Measurements from ENCODE around the gene CLIC4. TPM values are rescaled to one million over a fixed set of nuclear protein-coding genes. Genes with fewer than 3 reads are reported as not detected.
"Not testable (repeated sequence)": the region's sequence is repeated elsewhere in the genome, so short reads cannot be mapped to it uniquely, and the experiment has no call there.

Gene CLIC4
- polyA plus RNA-seq, 3 donors: 9.7 to 38.1 (median 24.6) TPM

DNA sequence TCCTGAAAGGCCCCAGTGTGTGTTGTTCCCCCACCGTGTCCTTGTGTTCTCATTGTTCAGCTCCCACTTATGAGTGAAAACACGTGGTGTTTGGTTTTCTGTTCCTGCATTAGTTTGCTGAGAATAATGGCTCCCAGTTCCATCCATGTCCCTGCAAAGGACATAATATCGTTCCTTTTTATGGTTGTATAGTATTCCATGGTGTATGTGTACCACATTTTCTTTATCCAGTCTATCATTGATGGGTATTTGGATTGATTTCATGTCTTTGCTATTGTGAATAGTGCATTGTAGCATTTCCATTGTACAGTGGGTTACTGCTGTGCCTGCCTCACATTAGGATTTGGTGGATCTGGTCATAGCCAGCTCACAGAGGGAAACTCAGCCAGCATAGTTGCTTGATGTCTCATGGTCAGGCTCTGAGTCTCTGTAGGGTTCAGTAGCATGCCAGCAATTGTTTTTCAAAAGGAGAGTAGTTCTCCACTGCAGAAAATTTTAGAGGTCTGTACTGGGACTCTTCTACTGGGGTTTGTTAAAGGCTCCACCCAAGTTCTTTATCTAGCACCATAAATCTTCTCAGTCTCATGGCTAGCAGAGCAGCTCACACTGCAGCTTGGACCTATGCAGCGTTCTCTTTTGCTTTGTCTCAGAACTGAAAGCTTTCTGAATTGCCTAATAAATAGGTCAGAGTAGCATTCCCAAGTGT is 143.9 kb downstream of the CLIC4 start:
- peaks cover 3% of the 10 kb centered on the region for H3K4me1 Mint-ChIP-seq
- DNase-seq: no peak
- 82% methylated on average over 3 of the region's 4 CpGs for WGBS (ENCODE audit: insufficient coverage)

DNA sequence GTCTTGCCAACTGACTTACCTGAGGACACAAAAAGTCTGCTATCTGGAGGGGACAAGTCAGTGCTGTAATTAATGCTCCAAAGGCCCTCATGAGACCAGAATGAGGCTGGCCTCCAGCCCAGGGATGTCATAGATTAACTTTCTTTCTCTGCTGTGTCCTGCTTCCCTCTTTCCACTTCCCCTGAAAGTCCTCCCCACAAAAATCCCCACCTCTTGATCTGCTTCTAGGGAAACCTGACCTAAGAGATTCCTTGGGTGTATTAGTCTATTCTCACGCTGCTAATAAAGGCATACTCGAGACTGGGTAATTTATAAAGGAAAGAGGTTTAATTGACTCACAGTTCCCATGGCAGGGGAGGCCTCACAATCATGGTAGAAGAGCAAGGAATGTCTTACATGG is 145.6 kb downstream of the CLIC4 start:
- DNase-seq: no peak
- Mint-ChIP-seq H3K36me3 (no peaks in the 10 kb centered on the region), H3K27ac (no peak overlapping the region), H3K4me3 (no peak overlapping the region), H3K4me1 (peaks cover 3% of the 10 kb centered on the region), H3K9me3 (peaks cover 4 to 14% (median 10%) of the 10 kb centered on the region in 7 donors), H3K27me3 (ENCODE audit: low read depth in 3 of 3) (peaks cover 3 to 7% (median 7%) of the 10 kb centered on the region in 3 donors)
- H3K9ac ChIP-seq (ENCODE audit: insufficient read depth, low read length, poor library complexity, severe bottlenecking): no peak overlapping the region
- no peaks in the 10 kb centered on the region for H3K4me1 ChIP-seq (ENCODE audit: control insufficient read depth in 1 of 2, insufficient read depth in 2 of 2, low read length in 2 of 2)
- no peak overlapping the region for H2AFZ ChIP-seq (ENCODE audit: insufficient read depth, low read depth, low read length, poor library complexity, severe bottlenecking)
- peaks cover 0 to 9% of the 10 kb centered on the region in 2 donors for H3K9me3 ChIP-seq (replicated peaks in 1 of 2; ENCODE audit: control insufficient read depth in 1 of 2, insufficient read depth in 1 of 2, low read length in 2 of 2)
- TF ChIP-seq, protein P1, sequence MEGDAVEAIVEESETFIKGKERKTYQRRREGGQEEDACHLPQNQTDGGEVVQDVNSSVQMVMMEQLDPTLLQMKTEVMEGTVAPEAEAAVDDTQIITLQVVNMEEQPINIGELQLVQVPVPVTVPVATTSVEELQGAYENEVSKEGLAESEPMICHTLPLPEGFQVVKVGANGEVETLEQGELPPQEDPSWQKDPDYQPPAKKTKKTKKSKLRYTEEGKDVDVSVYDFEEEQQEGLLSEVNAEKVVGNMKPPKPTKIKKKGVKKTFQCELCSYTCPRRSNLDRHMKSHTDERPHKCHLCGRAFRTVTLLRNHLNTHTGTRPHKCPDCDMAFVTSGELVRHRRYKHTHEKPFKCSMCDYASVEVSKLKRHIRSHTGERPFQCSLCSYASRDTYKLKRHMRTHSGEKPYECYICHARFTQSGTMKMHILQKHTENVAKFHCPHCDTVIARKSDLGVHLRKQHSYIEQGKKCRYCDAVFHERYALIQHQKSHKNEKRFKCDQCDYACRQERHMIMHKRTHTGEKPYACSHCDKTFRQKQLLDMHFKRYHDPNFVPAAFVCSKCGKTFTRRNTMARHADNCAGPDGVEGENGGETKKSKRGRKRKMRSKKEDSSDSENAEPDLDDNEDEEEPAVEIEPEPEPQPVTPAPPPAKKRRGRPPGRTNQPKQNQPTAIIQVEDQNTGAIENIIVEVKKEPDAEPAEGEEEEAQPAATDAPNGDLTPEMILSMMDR (IDR thresholded peaks at IDR 0.05): no peak
- no peaks in the 10 kb centered on the region for H3K36me3 ChIP-seq (replicated peaks in 1 of 2; ENCODE audit: control insufficient read depth in 1 of 2, insufficient read depth in 2 of 2, low read length in 2 of 2)
- intact Hi-C loops (cut with micrococcal nuclease): no loop called here
- no peaks in the 10 kb centered on the region for H3K27me3 ChIP-seq (ENCODE audit: control insufficient read depth in 2 of 2, insufficient read depth in 2 of 2, low read length in 2 of 2)
- no peaks in the 10 kb centered on the region for H4K20me1 ChIP-seq (ENCODE audit: insufficient read depth, low read length)
- no peak overlapping the region for H3K4me3 ChIP-seq (replicated peaks in 1 of 3; ENCODE audit: low read depth in 2 of 3, low read length in 3 of 3)
- WGBS (ENCODE audit: insufficient coverage): 100% methylated on average over 2 of the region's 2 CpGs
- no peak overlapping the region for H3K4me2 ChIP-seq (replicated peaks; ENCODE audit: extremely low read depth, low read length, poor library complexity, severe bottlenecking)
- no peak overlapping the region for H3K27ac ChIP-seq (ENCODE audit: low read depth in 1 of 2, low read length in 2 of 2)
- no peaks in the 10 kb centered on the region for H3K79me2 ChIP-seq (ENCODE audit: insufficient read depth, low read length)

More for the DNA sequence above, 143.9 kb downstream of the CLIC4 start:
- Histone ChIP-seq H3K36me3 (replicated peaks in 1 of 2; ENCODE audit: control insufficient read depth in 1 of 2, insufficient read depth in 2 of 2, low read length in 2 of 2) (no peaks in the 10 kb centered on the region), H3K4me1 (ENCODE audit: control insufficient read depth in 1 of 2, insufficient read depth in 2 of 2, low read length in 2 of 2) (no peaks in the 10 kb centered on the region), H3K79me2 (ENCODE audit: insufficient read depth, low read length) (no peaks in the 10 kb centered on the region), H3K27ac (ENCODE audit: low read depth in 1 of 2, low read length in 2 of 2) (no peak overlapping the region), H3K4me2 (replicated peaks; ENCODE audit: extremely low read depth, low read length, poor library complexity, severe bottlenecking) (no peak overlapping the region), H2AFZ (ENCODE audit: insufficient read depth, low read depth, low read length, poor library complexity, severe bottlenecking) (no peak overlapping the region), H3K27me3 (ENCODE audit: control insufficient read depth in 2 of 2, insufficient read depth in 2 of 2, low read length in 2 of 2) (no peaks in the 10 kb centered on the region), H4K20me1 (ENCODE audit: insufficient read depth, low read length) (no peaks in the 10 kb centered on the region), H3K4me3 (replicated peaks in 1 of 3; ENCODE audit: low read depth in 2 of 3, low read length in 3 of 3) (no peak overlapping the region), H3K9me3 (replicated peaks in 1 of 2; ENCODE audit: control insufficient read depth in 1 of 2, insufficient read depth in 1 of 2, low read length in 2 of 2) (peaks cover 0 to 9% of the 10 kb centered on the region in 2 donors), H3K9ac (ENCODE audit: insufficient read depth, low read length, poor library complexity, severe bottlenecking) (no peak overlapping the region)
- Mint-ChIP-seq H3K4me3 (no peak overlapping the region), H3K36me3 (no peaks in the 10 kb centered on the region), H3K27ac (no peak overlapping the region), H3K9me3 (peaks cover 4 to 16% (median 10%) of the 10 kb centered on the region in 7 donors), H3K27me3 (ENCODE audit: low read depth in 3 of 3) (peaks cover 5 to 7% (median 6%) of the 10 kb centered on the region in 3 donors)
- TF ChIP-seq, protein P1 (IDR thresholded peaks at IDR 0.05): no peak
- intact Hi-C loops (cut with micrococcal nuclease): no loop called here

DNA sequence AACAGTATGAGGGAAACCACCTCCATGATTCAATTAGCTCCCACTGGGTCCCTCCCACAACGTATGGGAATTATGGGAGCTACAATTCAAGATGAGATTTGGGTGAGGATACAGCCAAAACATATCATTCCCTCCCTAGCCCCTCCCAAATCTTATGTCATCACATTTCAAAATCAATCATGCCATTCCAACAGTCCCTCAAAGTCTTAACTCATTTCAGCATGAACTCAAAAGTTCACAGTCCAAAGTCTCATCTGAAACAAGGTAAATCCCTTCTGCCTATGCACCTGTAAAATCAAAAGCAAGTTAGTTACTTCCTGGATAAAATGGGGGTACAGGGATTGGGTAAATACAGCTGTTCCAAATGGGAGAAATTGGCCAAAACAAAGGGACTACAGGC is 146.1 kb downstream of the CLIC4 start:
- H3K79me2 ChIP-seq (ENCODE audit: insufficient read depth, low read length); H2AFZ ChIP-seq (ENCODE audit: insufficient read depth, low read depth, low read length, poor library complexity, severe bottlenecking); H3K9ac ChIP-seq (ENCODE audit: insufficient read depth, low read length, poor library complexity, severe bottlenecking); H3K27me3 ChIP-seq (ENCODE audit: control insufficient read depth in 2 of 2, insufficient read depth in 2 of 2, low read length in 2 of 2); H3K4me2 ChIP-seq (replicated peaks; ENCODE audit: extremely low read depth, low read length, poor library complexity, severe bottlenecking); H3K4me3 ChIP-seq (replicated peaks in 1 of 3; ENCODE audit: low read depth in 2 of 3, low read length in 3 of 3); intact Hi-C loops (cut with micrococcal nuclease); H3K4me1 ChIP-seq (ENCODE audit: control insufficient read depth in 1 of 2, insufficient read depth in 2 of 2, low read length in 2 of 2); H3K27me3 Mint-ChIP-seq (ENCODE audit: low read depth in 3 of 3); DNase-seq; H3K36me3 ChIP-seq (replicated peaks in 1 of 2; ENCODE audit: control insufficient read depth in 1 of 2, insufficient read depth in 2 of 2, low read length in 2 of 2); H3K4me1 Mint-ChIP-seq; H3K9me3 ChIP-seq (replicated peaks in 1 of 2; ENCODE audit: control insufficient read depth in 1 of 2, insufficient read depth in 1 of 2, low read length in 2 of 2); H3K36me3 Mint-ChIP-seq; H3K4me3 Mint-ChIP-seq; H3K27ac ChIP-seq (ENCODE audit: low read depth in 1 of 2, low read length in 2 of 2); H3K27ac Mint-ChIP-seq; H4K20me1 ChIP-seq (ENCODE audit: insufficient read depth, low read length): not testable (repeated sequence)
- WGBS (ENCODE audit: insufficient coverage): no CpG with 5 or more reads among the region's 1 CpG
- peaks cover 4 to 13% (median 10%) of the 10 kb centered on the region in 7 donors for H3K9me3 Mint-ChIP-seq
